Esophagus (tissue), 2 donors: Measurements from ENCODE around the gene ANKRD44. TPM values are rescaled to one million over a fixed set of nuclear protein-coding genes. Genes with fewer than 3 reads are reported as not detected.

Experiments used
- H3K27ac ChIP-seq, 2 donors: one replicate each; pipeline ENCODE4 v1.5.1; 2013; ENCODE audit warnings: low read depth in 2 of 2, mild to moderate bottlenecking in 2 of 2, inconsistent platforms in 1 of 2, low read length in 1 of 2, moderate library complexity in 1 of 2
- H3K27me3 ChIP-seq, 2 donors: one replicate each; pipeline ENCODE4 v1.6.1; 2013; ENCODE audit warnings: low read length in 2 of 2, control low read depth in 1 of 2, mild to moderate bottlenecking in 1 of 2; ENCODE audit not compliant: insufficient read depth in 2 of 2, control insufficient read depth in 1 of 2
- H3K36me3 ChIP-seq, 2 donors: one replicate each; pipeline ENCODE4 v1.6.1; 2013; ENCODE audit warnings: low read length in 1 of 2; ENCODE audit not compliant: control insufficient read depth in 2 of 2, insufficient read depth in 2 of 2
- H3K4me1 ChIP-seq, 2 donors: one replicate each; pipeline ENCODE4 v1.6.1; 2013; ENCODE audit warnings: low read length in 1 of 2; ENCODE audit not compliant: control insufficient read depth in 2 of 2, insufficient read depth in 2 of 2
- H3K4me3 ChIP-seq, 2 donors: one replicate each; pipeline ENCODE4 v1.5.1; 2013; ENCODE audit warnings: low read length in 2 of 2, mild to moderate bottlenecking in 2 of 2, low read depth in 1 of 2, moderate library complexity in 1 of 2
- H3K9me3 ChIP-seq, 2 donors: one replicate each; pipeline ENCODE4 v1.6.1; 2013; ENCODE audit warnings: mild to moderate bottlenecking in 2 of 2, low read depth in 1 of 2, low read length in 1 of 2, moderate library complexity in 1 of 2; ENCODE audit not compliant: control insufficient read depth in 2 of 2, insufficient read depth in 1 of 2
- WGBS, 2 donors: extraction: QIAGEN DNeasy Blood & Tissue Kit; methylation state at CpG; one replicate each; pipeline ENCODE4 v1.1.7; 2013; 5-methylcytosine and 5-hydroxymethylcytosine counted together
- polyA plus RNA-seq, 2 donors: library from polyadenylated mRNA; stranded (reverse); fragments of 200-250 nt; gene quantifications; one replicate each; pipeline ENCODE4 v1.2.3, GENCODE V29; 2013
- donor health status: healthy with polysubstance abuse.
- donor health status: Bipolar disorder and iron deficiency.

The ANKRD44 gene
- polyA plus RNA-seq, 2 donors, result 1.1 to 1.5 TPM

DNA sequence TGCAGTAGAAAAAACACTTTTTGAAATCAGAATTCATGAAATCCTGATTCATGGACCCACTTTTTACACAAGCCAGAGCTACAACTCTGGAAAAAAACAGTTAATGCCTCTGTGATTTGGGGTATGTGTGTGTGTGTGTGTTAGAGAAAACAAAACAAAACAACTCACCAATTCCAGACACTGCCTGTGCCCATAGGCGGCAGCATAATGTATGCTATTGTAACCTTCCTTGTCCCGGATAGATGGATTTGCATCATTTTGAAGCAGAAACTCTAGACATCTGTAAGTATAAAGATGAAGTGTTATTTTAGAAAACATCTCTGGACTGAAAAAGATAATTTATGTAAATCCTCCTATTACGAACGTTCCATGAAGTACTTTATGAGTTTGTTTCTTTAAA, 232.0 kb downstream of the ANKRD44 start:
- Histone ChIP-seq H3K27ac (no peak overlapping the region), H3K4me1 (peaks cover 0 to 2% of the 10 kb centered on the region in 2 donors), H3K36me3 (peaks cover 0 to 3% of the 10 kb centered on the region in 2 donors), H3K4me3 (no peak overlapping the region), H3K27me3 (no peaks in the 10 kb centered on the region), H3K9me3 (no peaks in the 10 kb centered on the region)
- 88 to 92% methylated on average over 4 of the region's 4 CpGs for WGBS, 2 donors

- Histone ChIP-seq H3K27me3 (no peaks in the 10 kb centered on the region), H3K4me3 (no peak overlapping the region), H3K9me3 (no peaks in the 10 kb centered on the region), H3K4me1 (peaks cover 0 to 2% of the 10 kb centered on the region in 2 donors), H3K36me3 (peaks cover 0 to 3% of the 10 kb centered on the region in 2 donors), H3K27ac (no peak overlapping the region)
- 42 to 48% methylated on average over 2 of the region's 2 CpGs for WGBS, 2 donors
Observed at GRCh38 chr2:197077336-197077735, 233.2 kb downstream of the ANKRD44 start.

GRCh38 chr2:197076652-197077051, 233.9 kb downstream of the ANKRD44 start:
- Histone ChIP-seq H3K4me3 (no peak overlapping the region), H3K27me3 (no peaks in the 10 kb centered on the region), H3K9me3 (no peaks in the 10 kb centered on the region), H3K27ac (no peak overlapping the region), H3K36me3 (peaks cover 0 to 3% of the 10 kb centered on the region in 2 donors), H3K4me1 (peaks cover 0 to 2% of the 10 kb centered on the region in 2 donors)
- WGBS, 2 donors, result 0 to 5% methylated on average over 1 of the region's 1 CpG

DNA sequence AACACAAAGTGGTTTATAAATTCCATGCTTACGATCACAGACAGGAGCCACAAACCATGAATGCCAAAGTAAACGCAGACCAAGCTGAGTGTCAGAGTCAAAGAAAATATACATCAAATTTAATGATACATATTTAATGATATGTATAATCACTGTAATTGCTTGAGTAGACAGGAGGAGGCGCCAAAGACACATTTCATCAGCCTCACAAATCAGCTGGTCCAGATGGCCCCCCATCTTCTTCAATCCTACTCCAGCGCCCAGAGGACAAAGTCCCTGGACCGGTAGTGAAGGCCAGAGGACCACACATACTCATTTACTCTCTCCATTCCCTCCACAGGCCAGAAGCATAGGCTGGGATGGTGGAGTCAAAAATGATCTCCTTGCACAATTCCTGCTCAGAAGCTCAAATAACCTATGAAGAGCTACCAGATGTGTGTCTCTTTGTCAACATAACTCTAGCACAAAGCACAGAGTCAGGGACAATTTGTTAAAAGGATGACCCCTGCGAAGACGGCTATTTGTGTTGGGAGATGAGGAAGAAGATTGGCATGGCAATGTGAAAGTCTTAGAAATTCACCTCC, 234.7 kb downstream of the ANKRD44 start:
- Histone ChIP-seq H3K27me3 (no peaks in the 10 kb centered on the region), H3K4me1 (peaks cover 0 to 2% of the 10 kb centered on the region in 2 donors), H3K4me3 (no peak overlapping the region), H3K27ac (no peak overlapping the region), H3K36me3 (peaks cover 0 to 3% of the 10 kb centered on the region in 2 donors), H3K9me3 (no peaks in the 10 kb centered on the region)
- WGBS, 2 donors, result 89% methylated on average over 7 of the region's 7 CpGs

DNA sequence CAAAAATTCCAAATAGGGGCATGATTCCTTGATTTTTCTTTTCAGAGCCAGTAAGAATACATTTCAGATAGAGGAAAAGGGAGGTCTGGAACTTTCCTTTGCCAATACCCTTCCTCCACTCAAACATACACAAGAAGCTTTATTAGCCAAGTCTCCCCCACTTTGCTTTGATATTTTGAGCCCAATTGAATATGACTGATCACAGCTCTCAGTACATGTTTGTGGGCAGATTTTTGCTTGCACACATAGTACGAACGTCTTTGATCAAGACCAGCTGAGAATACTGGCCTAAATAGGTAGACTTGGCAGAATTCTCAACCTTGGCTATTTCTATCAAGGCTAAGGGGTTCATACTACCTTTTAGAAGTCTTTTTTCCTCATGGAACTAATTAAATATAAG, 235.3 kb downstream of the ANKRD44 start:
- Histone ChIP-seq H3K27me3 (no peaks in the 10 kb centered on the region), H3K9me3 (no peaks in the 10 kb centered on the region), H3K4me1 (peaks cover 0 to 1% of the 10 kb centered on the region in 2 donors), H3K27ac (no peak overlapping the region), H3K36me3 (peaks cover 0 to 3% of the 10 kb centered on the region in 2 donors), H3K4me3 (no peak overlapping the region)
- 83 to 89% methylated on average over 2 of the region's 2 CpGs for WGBS, 2 donors

DNA sequence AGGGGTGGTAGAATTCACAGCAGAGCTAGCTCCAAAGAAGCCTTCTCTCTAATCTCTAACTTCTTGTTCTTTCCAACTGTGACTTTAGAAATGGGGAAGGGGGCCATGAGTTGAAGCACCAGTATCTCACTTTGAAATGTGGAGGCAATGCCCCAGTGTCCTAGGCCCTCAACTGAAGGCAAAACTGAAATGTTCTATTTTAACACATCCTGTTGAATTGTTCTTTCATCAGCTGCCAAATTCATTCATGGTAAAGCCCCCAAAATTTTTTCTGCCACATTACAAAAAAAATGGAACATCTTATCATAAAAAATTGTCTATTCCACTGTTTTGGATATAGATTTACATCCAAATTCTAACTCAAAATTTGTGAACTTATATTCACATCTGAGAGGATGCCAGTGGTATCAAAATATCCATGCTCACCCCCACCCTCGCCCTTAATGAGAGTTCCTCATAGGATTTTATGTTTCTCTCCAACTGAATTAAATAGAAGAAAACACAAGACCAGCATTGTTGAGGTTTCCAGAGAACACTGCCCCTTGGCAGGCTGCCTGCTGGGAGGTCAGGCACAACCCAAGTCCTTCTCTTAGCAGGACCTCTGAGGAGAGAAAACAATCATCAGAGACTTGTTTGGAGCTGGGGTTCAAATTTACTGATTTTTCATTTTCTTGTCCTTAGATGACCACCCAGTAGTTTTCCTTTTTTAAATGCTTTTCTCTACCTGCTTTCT, 236.7 kb downstream of the ANKRD44 start:
- no peaks in the 10 kb centered on the region for H3K4me1 ChIP-seq
- no peaks in the 10 kb centered on the region for H3K27me3 ChIP-seq
- H3K4me3 ChIP-seq, result no peak overlapping the region
- no peaks in the 10 kb centered on the region for H3K9me3 ChIP-seq
- peaks cover 0 to 3% of the 10 kb centered on the region in 2 donors for H3K36me3 ChIP-seq
- WGBS, 2 donors, result 78 to 94% methylated on average over 1 of the region's 1 CpG
- no peak overlapping the region for H3K27ac ChIP-seq

GRCh38 chr2:197073270-197073669, 237.3 kb downstream of the ANKRD44 start:
- Histone ChIP-seq H3K4me1 (no peaks in the 10 kb centered on the region), H3K36me3 (peaks cover 0 to under 1% of the 10 kb centered on the region in 2 donors), H3K4me3 (no peak overlapping the region), H3K27me3 (no peaks in the 10 kb centered on the region), H3K9me3 (no peaks in the 10 kb centered on the region), H3K27ac (no peak overlapping the region)
- WGBS, 2 donors, result 72 to 79% methylated on average over 2 of the region's 2 CpGs

DNA sequence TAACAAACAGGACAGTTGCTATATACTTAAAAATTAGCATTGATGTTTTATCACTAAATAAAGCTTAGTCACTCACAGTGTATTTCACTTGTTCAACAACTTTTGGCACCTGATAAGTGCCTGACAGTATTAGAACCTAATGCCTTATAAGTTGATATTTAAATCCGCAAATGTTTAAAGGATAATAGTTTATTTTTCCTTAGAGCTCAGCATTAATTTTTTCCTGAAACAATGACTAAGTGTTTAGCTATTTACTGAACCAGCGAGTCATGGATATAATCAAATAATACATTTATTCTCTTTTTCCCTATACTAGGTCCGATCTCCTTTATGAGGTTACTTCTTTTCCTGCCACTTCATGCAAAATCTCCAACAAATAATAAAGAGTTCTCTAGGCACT, 238.0 kb downstream of the ANKRD44 start:
- no peak overlapping the region for H3K27ac ChIP-seq
- WGBS, 2 donors, result 86 to 91% methylated on average over 3 of the region's 3 CpGs
- no peaks in the 10 kb centered on the region for H3K36me3 ChIP-seq
- no peaks in the 10 kb centered on the region for H3K4me1 ChIP-seq
- no peaks in the 10 kb centered on the region for H3K9me3 ChIP-seq
- H3K4me3 ChIP-seq, result no peak overlapping the region
- H3K27me3 ChIP-seq, result no peaks in the 10 kb centered on the region

DNA sequence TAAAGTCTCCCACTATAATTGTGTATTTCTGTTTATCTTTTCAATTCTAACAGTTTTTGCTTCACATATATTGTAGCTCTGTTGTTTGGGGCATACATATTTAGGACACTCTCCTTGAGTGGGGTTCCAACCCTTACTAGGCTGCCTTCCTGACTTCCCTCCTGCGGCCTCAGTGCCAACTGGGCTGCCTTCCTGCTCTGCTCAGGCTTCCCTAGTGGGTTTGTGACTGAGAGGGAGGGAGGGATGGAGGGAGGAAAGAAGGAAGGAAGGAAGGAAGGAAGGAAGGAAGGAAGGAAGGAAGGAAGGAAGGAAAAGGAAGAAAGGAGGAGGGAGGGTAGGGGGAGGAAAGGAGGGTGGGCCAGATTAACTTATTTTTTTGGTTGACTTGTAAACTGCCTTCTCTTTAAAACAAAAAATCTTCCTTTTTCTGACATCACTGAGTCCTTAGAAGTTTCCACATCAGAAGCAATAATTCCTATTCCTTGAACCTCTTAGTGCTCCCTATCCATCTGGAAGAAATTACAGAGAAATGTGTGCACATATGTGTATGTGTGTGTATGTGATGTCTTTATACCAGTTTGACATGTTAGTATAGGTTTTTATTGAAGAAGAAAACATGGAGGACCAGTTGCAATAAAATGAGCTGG, 238.7 kb downstream of the ANKRD44 start:
- H3K4me1 ChIP-seq, result no peaks in the 10 kb centered on the region
- no peaks in the 10 kb centered on the region for H3K9me3 ChIP-seq
- H3K27me3 ChIP-seq, result no peaks in the 10 kb centered on the region
- H3K27ac ChIP-seq, result no peak overlapping the region
- 76 to 77% methylated on average over 1 of the region's 1 CpG for WGBS, 2 donors
- no peaks in the 10 kb centered on the region for H3K36me3 ChIP-seq
- no peak overlapping the region for H3K4me3 ChIP-seq
